GM06990 (cell line): ENCODE data around the gene RNF220.

Experiments used
- DNase-seq: peaks from one replicate; pipeline ENCODE4 v3.0.0-alpha.2; 2011; ENCODE audit not compliant: insufficient read length; ENCODE audit errors: extremely low read depth
- H3K27me3 ChIP-seq: replicated peaks from 2 replicates; pipeline ENCODE4 v1.6.0; 2011; ENCODE audit warnings: low read length; ENCODE audit not compliant: control insufficient read depth, insufficient read depth
- H3K36me3 ChIP-seq: 2 replicates; pipeline ENCODE4 v1.5.1; 2011; ENCODE audit warnings: low read length; ENCODE audit not compliant: control insufficient read depth, insufficient read depth
- H3K4me3 ChIP-seq: replicated peaks from 2 replicates; pipeline ENCODE4 v1.5.1; 2011; ENCODE audit warnings: low read depth, mild to moderate bottlenecking, control low read depth, low read length
- TF ChIP-seq, protein P1 (sequence below): IDR thresholded peaks from 2 replicates; pipeline ENCODE4 v1.5.1; 2011; ENCODE audit warnings: low read length, control low read depth, mild to moderate bottlenecking, inconsistent platforms; ENCODE audit not compliant: insufficient read depth, poor library complexity, severe bottlenecking

Gene RNF220

GRCh38 chr1:44401256-44402228, 3.5 kb upstream of the RNF220 start:
- H3K27me3 ChIP-seq = peaks cover 2% of the 10 kb centered on the region
- no peaks in the 10 kb centered on the region for H3K36me3 ChIP-seq
- DNase-seq = no peak
- TF ChIP-seq, protein P1, sequence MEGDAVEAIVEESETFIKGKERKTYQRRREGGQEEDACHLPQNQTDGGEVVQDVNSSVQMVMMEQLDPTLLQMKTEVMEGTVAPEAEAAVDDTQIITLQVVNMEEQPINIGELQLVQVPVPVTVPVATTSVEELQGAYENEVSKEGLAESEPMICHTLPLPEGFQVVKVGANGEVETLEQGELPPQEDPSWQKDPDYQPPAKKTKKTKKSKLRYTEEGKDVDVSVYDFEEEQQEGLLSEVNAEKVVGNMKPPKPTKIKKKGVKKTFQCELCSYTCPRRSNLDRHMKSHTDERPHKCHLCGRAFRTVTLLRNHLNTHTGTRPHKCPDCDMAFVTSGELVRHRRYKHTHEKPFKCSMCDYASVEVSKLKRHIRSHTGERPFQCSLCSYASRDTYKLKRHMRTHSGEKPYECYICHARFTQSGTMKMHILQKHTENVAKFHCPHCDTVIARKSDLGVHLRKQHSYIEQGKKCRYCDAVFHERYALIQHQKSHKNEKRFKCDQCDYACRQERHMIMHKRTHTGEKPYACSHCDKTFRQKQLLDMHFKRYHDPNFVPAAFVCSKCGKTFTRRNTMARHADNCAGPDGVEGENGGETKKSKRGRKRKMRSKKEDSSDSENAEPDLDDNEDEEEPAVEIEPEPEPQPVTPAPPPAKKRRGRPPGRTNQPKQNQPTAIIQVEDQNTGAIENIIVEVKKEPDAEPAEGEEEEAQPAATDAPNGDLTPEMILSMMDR = no peak
- H3K4me3 ChIP-seq = no peak overlapping the region

DNA sequence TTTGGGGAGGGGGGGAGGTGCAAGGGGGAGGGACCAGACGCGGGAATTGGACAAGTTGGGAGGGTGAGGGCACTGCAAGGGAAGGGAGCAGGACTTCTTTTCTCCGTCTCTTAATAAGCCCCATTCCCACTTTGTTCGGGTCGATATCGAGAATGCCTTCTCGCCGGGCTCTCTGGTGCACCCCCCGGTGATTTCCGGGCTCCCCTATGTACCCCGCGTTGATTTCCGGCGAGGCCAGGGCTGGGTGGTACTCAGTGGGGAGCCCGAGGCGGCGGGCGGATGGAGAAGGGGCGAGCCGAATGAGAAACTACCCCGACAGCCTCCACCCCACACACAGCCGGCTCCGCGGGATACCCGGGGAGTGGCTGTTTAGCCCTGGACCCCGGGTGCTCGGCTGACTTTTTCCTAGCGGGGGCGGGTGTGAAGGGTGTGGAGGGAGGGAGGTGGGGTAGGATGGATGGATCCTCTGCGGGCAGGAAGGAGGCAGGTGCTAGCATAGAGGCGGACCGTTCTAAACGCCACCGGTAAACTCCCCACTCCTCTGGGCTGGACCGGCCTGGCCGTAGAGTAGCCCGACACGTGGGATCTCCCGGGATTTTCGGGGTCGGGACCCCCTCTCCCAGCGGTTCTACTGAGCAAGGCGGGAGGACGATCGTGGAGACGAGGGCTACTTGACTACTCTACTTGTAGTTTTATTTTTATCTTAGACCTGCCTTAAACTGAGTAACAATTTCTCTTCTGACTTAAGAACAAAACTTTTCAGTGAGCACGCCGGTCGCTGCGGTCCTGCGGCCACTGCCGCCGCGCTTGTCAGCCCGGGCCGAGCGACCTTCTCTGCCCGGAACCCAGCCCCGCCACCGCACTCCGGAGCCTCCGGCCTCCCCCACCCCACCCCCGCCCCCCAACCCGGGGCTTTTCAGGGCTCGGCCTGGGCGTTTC, 1.0 kb downstream of the RNF220 start:
- H3K36me3 ChIP-seq = no peaks in the 10 kb centered on the region
- TF ChIP-seq, protein P1 = no peak
- peak; percentile 42 for DNase-seq
- peaks cover 6% of the 10 kb centered on the region for H3K27me3 ChIP-seq
- peak overlapping the region; percentile 49 for H3K4me3 ChIP-seq

GRCh38 chr1:44406737-44407429, 1.8 kb downstream of the RNF220 start:
- Histone ChIP-seq H3K36me3 (no peaks in the 10 kb centered on the region), H3K27me3 (peaks cover 7% of the 10 kb centered on the region), H3K4me3 (peak overlapping the region; percentile 49)
- TF ChIP-seq, protein P1 = no peak
- DNase-seq = peak; percentile 25

DNA sequence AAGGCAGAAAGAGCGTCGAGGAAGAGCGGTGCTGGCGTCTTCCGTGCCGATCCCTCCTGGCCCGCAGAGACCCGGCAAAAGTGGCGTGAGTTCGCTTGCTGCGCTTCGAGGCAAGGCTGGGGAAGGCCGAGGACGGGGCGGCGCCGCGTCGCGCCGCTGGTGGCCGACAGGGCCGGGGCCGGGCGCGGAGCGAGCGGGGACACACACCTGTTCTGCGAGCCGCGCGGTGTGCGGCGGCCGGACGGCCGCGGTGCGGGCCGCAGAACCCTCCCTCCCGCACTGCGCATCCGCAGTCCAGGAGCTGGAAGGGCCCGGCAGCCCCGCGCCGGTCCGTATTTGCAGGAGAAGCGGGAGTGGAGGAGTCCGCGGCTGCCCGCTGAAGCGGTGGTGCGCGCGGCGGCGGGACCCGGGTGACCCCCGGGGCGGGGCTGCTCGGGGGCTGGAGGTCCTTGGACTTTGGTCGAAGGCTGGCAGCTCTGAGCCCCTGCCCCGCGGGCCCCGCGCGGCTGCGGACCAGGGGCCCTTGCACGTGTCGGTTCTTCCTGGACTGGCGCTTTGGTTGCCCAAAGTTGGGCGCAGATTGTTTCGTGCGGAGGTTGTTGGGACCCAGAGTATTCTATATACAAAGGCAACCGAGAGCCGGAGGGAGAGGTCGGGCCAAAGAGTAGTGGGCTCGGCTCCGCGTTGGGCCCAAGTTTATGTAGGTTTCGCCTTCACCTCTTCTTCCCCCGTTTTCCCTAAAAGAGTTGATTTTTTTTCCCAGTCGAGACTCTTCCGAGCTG, 2.6 kb downstream of the RNF220 start:
- peaks cover 7% of the 10 kb centered on the region for H3K27me3 ChIP-seq
- peak; percentile 22 for DNase-seq
- no peaks in the 10 kb centered on the region for H3K36me3 ChIP-seq
- H3K4me3 ChIP-seq = no peak overlapping the region
- TF ChIP-seq, protein P1 = no peak

GRCh38 chr1:44408212-44408582, 3.1 kb downstream of the RNF220 start:
- Histone ChIP-seq H3K27me3 (peaks cover 7% of the 10 kb centered on the region), H3K36me3 (no peaks in the 10 kb centered on the region)

More at GRCh38 chr1:44408212-44408582, 3.1 kb downstream of the RNF220 start:
- no peak for DNase-seq
- no peak overlapping the region for H3K4me3 ChIP-seq
- TF ChIP-seq, protein P1 = no peak
